ENCODE measurements around the gene CSRNP3. TPM values are rescaled to one million over a fixed set of nuclear protein-coding genes. Genes with fewer than 3 reads are reported as not detected.

CSRNP3 gene
- total RNA-seq, 6 experiments from 2014 or later, result 0.25 to 2.0 (median 1.0) TPM

DNA sequence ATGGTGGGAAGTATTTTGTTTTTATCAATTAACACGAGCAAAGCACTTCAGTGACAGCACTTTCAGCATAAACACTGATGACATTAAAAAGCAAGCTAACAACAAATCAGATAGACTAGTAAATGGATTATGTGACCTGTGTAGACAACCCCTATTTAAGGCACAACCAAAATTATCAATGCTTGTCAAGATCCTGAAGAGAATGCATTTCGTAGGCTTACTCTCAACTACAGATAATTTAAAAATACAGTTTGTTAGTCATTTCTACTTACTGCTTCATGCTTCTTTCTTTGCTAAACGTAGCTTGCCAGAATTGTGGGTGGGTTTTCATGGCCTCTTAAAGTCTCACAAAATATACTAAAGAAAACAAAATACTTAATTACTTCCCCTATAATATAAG is 3.4 kb downstream of the CSRNP3 start:
- Histone ChIP-seq H3K4me3 (no peak overlapping the region), H3K27ac (no peak overlapping the region), H3K27me3 (no peaks in the 10 kb centered on the region), H3K36me3 (no peaks in the 10 kb centered on the region), H3K9me3 (no peaks in the 10 kb centered on the region), H3K4me1 (peaks cover 0 to 7% (median 0%) of the 10 kb centered on the region in 4 donors)
- ATAC-seq (no peak), DNase-seq (no peak)
- intact Hi-C loops (cut with DNase I), result no loop called here
- TF ChIP-seq, protein P1, sequence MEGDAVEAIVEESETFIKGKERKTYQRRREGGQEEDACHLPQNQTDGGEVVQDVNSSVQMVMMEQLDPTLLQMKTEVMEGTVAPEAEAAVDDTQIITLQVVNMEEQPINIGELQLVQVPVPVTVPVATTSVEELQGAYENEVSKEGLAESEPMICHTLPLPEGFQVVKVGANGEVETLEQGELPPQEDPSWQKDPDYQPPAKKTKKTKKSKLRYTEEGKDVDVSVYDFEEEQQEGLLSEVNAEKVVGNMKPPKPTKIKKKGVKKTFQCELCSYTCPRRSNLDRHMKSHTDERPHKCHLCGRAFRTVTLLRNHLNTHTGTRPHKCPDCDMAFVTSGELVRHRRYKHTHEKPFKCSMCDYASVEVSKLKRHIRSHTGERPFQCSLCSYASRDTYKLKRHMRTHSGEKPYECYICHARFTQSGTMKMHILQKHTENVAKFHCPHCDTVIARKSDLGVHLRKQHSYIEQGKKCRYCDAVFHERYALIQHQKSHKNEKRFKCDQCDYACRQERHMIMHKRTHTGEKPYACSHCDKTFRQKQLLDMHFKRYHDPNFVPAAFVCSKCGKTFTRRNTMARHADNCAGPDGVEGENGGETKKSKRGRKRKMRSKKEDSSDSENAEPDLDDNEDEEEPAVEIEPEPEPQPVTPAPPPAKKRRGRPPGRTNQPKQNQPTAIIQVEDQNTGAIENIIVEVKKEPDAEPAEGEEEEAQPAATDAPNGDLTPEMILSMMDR (IDR thresholded peaks at IDR 0.05), result no peak
- no peak for TF ChIP-seq POLR2A (IDR thresholded peaks at IDR 0.05)
- WGBS (ENCODE audit: insufficient coverage, low coverage, low lambda C conversion rate, missing lambda C conversion rate), result 62% methylated on average over 3 of the region's 3 CpGs

DNA sequence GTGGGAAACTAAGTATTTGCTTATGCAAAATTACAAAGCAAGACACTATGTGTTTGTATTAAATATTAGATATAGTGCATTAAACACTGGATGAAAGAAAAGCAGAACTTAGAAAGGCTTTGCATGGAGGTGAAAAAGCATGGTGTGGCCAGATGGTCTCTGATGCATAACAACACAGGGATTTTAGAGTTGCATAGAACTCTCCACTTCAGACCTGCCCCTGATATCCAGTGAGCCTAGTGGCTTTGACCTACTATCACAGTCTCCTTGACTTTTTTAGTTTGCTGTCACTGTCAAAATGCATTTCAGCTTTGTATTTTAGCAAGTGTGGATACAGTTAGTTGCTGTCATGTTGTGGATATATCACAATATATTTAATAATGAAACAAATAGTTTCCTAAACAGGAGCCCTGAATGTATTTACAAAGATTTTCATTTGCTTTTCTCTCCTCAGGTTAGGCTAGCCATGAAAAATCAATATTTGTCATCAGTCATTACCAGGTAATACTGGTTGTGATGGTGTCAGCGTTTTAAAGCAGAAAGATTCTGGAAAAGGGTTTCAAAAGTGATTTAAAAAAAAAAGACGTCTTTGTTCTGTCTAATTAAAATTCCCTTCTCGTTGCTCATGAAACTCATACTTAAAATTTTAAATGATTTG is 5.2 kb downstream of the CSRNP3 start:
- no peak overlapping the region for H3K4me3 ChIP-seq
- H3K27ac ChIP-seq, result no peak overlapping the region
- H3K27me3 ChIP-seq, result no peaks in the 10 kb centered on the region
- DNase-seq (no peak), ATAC-seq (no peak)
- no peaks in the 10 kb centered on the region for H3K9me3 ChIP-seq
- intact Hi-C loops (cut with DNase I), result no loop called here
- WGBS (ENCODE audit: insufficient coverage, low coverage, low lambda C conversion rate, missing lambda C conversion rate), result 35% methylated on average over 3 of the region's 3 CpGs
- H3K36me3 ChIP-seq, result no peaks in the 10 kb centered on the region
- H3K4me1 ChIP-seq, result peaks cover 0 to 7% (median 0%) of the 10 kb centered on the region in 4 donors
- TF ChIP-seq, protein P1 (IDR thresholded peaks at IDR 0.05), result no peak

DNA sequence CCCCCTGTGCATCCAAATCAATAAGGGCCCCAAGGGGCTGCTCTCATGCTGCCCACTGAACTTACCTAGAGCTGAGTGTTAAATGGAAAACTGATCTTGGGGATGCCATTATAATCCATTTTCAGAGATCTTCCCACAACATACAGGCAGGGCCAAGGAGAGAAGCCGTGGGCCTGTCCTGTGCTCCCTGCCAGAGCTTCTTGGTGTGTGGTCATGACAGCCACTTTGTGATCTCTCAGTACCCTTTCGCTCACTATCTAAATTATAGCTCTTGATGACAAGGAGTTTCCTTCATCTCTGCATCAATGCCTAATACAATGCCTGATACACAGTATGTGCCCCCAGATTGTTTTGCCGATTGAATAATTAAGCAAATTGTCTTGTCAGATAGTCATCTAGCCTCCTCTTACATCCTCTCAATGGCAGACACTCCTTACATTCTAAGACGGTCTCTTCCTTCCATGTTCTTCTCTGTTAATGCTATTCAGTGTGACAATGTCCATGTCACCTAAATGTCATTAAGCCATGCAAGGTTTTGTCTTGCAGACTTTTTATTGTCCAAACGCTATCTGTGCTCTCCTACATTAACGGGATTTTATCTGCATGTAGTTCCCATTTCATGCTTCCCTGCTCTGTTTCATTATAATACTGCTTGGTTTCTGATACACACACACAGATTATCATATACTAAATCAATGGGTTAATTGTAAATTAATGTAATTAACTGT is 5.9 kb downstream of the CSRNP3 start:
- TF ChIP-seq, protein P1 (IDR thresholded peaks at IDR 0.05), result no peak
- TF ChIP-seq POLR2A (IDR thresholded peaks at IDR 0.05), result no peak
- no peaks in the 10 kb centered on the region for H3K36me3 ChIP-seq
- no peaks in the 10 kb centered on the region for H3K27me3 ChIP-seq
- intact Hi-C loops (cut with DNase I), result no loop called here
- no peaks in the 10 kb centered on the region for H3K9me3 ChIP-seq
- ATAC-seq (no peak), DNase-seq (no peak)
- H3K27ac ChIP-seq, result no peak overlapping the region
- 76% methylated on average over 5 of the region's 6 CpGs for WGBS (ENCODE audit: insufficient coverage, low coverage, low lambda C conversion rate, missing lambda C conversion rate)
- H3K4me1 ChIP-seq, result peaks cover 0 to 2% (median 0%) of the 10 kb centered on the region in 4 donors
- no peak overlapping the region for H3K4me3 ChIP-seq

DNA sequence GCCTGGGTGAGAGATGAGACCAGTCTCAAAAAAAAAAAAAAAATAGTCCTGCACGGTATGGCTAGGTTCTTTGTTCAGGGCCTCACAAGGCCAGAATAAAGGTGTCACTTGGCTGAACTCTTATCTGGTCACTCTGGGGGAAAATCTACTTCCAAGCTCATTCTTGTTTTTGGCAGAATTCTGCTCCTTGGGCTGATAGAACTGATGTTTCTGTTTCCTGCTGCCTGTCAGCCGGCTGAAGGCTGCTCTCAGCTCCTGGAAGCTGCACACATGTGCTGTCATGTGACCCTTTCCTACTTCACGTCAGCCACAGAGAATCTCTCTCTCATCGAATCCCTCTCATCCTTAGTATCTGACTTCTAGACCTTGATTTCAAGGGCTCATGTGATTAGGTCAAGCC is 10.4 kb downstream of the CSRNP3 start:
- Histone ChIP-seq H3K9me3 (no peaks in the 10 kb centered on the region), H3K27ac (no peak overlapping the region), H3K4me3 (no peak overlapping the region), H3K4me1 (no peaks in the 10 kb centered on the region), H3K27me3 (no peaks in the 10 kb centered on the region), H3K36me3 (no peaks in the 10 kb centered on the region)
- ATAC-seq (no peak), DNase-seq (no peak)
- TF ChIP-seq, protein P1 (IDR thresholded peaks at IDR 0.05), result no peak
- TF ChIP-seq POLR2A (IDR thresholded peaks at IDR 0.05), result no peak
- 60% methylated on average over 2 of the region's 4 CpGs for WGBS (ENCODE audit: insufficient coverage, low coverage, low lambda C conversion rate, missing lambda C conversion rate)
- intact Hi-C loops (cut with DNase I), result no loop called here

All from right lobe of liver (tissue), 6 donors.